ENCODE results near the gene AGMO. TPM values are rescaled to one million over a fixed set of nuclear protein-coding genes. Genes with fewer than 3 reads are reported as not detected.
A peak's percentile ranks its signal among the peaks of the same experiment; 100 is the strongest.

The AGMO gene
- total RNA-seq, 1 donor from 2014 or later, result 1.2 TPM

GRCh38 chr7:15199482-15199881, 362.3 kb downstream of the AGMO start:
- Mint-ChIP-seq H3K4me3 (ENCODE audit: unreplicated experiment) (no peak overlapping the region), H3K36me3 (ENCODE audit: unreplicated experiment) (no peaks in the 10 kb centered on the region), H3K4me1 (ENCODE audit: low read depth, unreplicated experiment) (peaks cover 15% of the 10 kb centered on the region), H3K27ac (ENCODE audit: unreplicated experiment) (no peak overlapping the region), H3K9me3 (ENCODE audit: unreplicated experiment) (peaks cover 8% of the 10 kb centered on the region), H3K27me3 (ENCODE audit: unreplicated experiment) (peaks cover 3% of the 10 kb centered on the region)
- TF ChIP-seq CTCF (IDR thresholded peaks at IDR 0.05; ENCODE audit: partially characterized antibody, unreplicated experiment), result peak; percentile 37
- no peak for DNase-seq

- H3K27ac Mint-ChIP-seq (ENCODE audit: unreplicated experiment), result no peak overlapping the region
- peaks cover 3% of the 10 kb centered on the region for H3K27me3 Mint-ChIP-seq (ENCODE audit: unreplicated experiment)
- H3K4me1 Mint-ChIP-seq (ENCODE audit: low read depth, unreplicated experiment), result peaks cover 15% of the 10 kb centered on the region
- no peaks in the 10 kb centered on the region for H3K36me3 Mint-ChIP-seq (ENCODE audit: unreplicated experiment)
- TF ChIP-seq CTCF (IDR thresholded peaks at IDR 0.05; ENCODE audit: partially characterized antibody, unreplicated experiment), result no peak
- peaks cover 8% of the 10 kb centered on the region for H3K9me3 Mint-ChIP-seq (ENCODE audit: unreplicated experiment)
- H3K4me3 Mint-ChIP-seq (ENCODE audit: unreplicated experiment), result no peak overlapping the region
- no peak for DNase-seq
Measured at GRCh38 chr7:15197042-15197977, 364.5 kb downstream of the AGMO start.

GRCh38 chr7:15178065-15178464, 383.8 kb downstream of the AGMO start:
- H3K27ac Mint-ChIP-seq (ENCODE audit: unreplicated experiment), result no peak overlapping the region
- peaks cover 3% of the 10 kb centered on the region for H3K27me3 Mint-ChIP-seq (ENCODE audit: unreplicated experiment)
- no peak for TF ChIP-seq CTCF (IDR thresholded peaks at IDR 0.05; ENCODE audit: partially characterized antibody, unreplicated experiment)
- H3K36me3 Mint-ChIP-seq (ENCODE audit: unreplicated experiment), result peaks cover 4% of the 10 kb centered on the region
- H3K4me3 Mint-ChIP-seq (ENCODE audit: unreplicated experiment), result no peak overlapping the region
- DNase-seq, result no peak
- H3K9me3 Mint-ChIP-seq (ENCODE audit: unreplicated experiment), result peaks cover 2% of the 10 kb centered on the region
- H3K4me1 Mint-ChIP-seq (ENCODE audit: low read depth, unreplicated experiment), result no peaks in the 10 kb centered on the region

- Mint-ChIP-seq H3K27ac (ENCODE audit: unreplicated experiment) (no peak overlapping the region), H3K4me3 (ENCODE audit: unreplicated experiment) (no peak overlapping the region), H3K9me3 (ENCODE audit: unreplicated experiment) (peaks cover 2% of the 10 kb centered on the region), H3K4me1 (ENCODE audit: low read depth, unreplicated experiment) (no peaks in the 10 kb centered on the region), H3K36me3 (ENCODE audit: unreplicated experiment) (peaks cover 4% of the 10 kb centered on the region), H3K27me3 (ENCODE audit: unreplicated experiment) (peaks cover 3% of the 10 kb centered on the region)
- no peak for TF ChIP-seq CTCF (IDR thresholded peaks at IDR 0.05; ENCODE audit: partially characterized antibody, unreplicated experiment)
- DNase-seq, result no peak
Measured at GRCh38 chr7:15176089-15176488, 385.7 kb downstream of the AGMO start.

GRCh38 chr7:15175152-15175551, 386.7 kb downstream of the AGMO start:
- H3K36me3 Mint-ChIP-seq (ENCODE audit: unreplicated experiment), result peaks cover 4% of the 10 kb centered on the region
- H3K4me1 Mint-ChIP-seq (ENCODE audit: low read depth, unreplicated experiment), result no peaks in the 10 kb centered on the region
- H3K4me3 Mint-ChIP-seq (ENCODE audit: unreplicated experiment), result no peak overlapping the region
- no peak for DNase-seq
- H3K27ac Mint-ChIP-seq (ENCODE audit: unreplicated experiment), result no peak overlapping the region
- no peaks in the 10 kb centered on the region for H3K27me3 Mint-ChIP-seq (ENCODE audit: unreplicated experiment)
- H3K9me3 Mint-ChIP-seq (ENCODE audit: unreplicated experiment), result peaks cover 2% of the 10 kb centered on the region
- TF ChIP-seq CTCF (IDR thresholded peaks at IDR 0.05; ENCODE audit: partially characterized antibody, unreplicated experiment), result no peak

Measured in glutamatergic neuron (in vitro differentiated cells).